ENCODE data around the gene SETX.

SETX gene

GRCh38 chr9:132239999-132240840 is 114.6 kb downstream of the SETX start:
- no peak for DNase-seq (ENCODE audit: low read depth)

GRCh38 chr9:132239518-132239917 is 115.3 kb downstream of the SETX start:
- DNase-seq (ENCODE audit: low read depth): no peak

GRCh38 chr9:132238992-132239391 is 115.8 kb downstream of the SETX start:
- no peak for DNase-seq (ENCODE audit: low read depth)

GRCh38 chr9:132238026-132238972 is 116.5 kb downstream of the SETX start:
- no peak for DNase-seq (ENCODE audit: low read depth)

- no peak for DNase-seq (ENCODE audit: low read depth)
Measured at GRCh38 chr9:132237481-132237880, 117.3 kb downstream of the SETX start.

- no peak for DNase-seq (ENCODE audit: low read depth)
Measured at GRCh38 chr9:132236662-132237311, 118.0 kb downstream of the SETX start.

GRCh38 chr9:132235894-132236661 is 118.7 kb downstream of the SETX start:
- DNase-seq (ENCODE audit: low read depth): peak; percentile 72

- no peak for DNase-seq (ENCODE audit: low read depth)
Measured at GRCh38 chr9:132235125-132235524, 119.7 kb downstream of the SETX start.

- no peak for DNase-seq (ENCODE audit: low read depth)
Measured at GRCh38 chr9:132234535-132234934, 120.3 kb downstream of the SETX start.

GRCh38 chr9:132233138-132233537 is 121.6 kb downstream of the SETX start:
- DNase-seq (ENCODE audit: low read depth): no peak

- no peak for DNase-seq (ENCODE audit: low read depth)
Measured at GRCh38 chr9:132232522-132232921, 122.3 kb downstream of the SETX start.

GRCh38 chr9:132231019-132231701 is 123.6 kb downstream of the SETX start:
- DNase-seq (ENCODE audit: low read depth): no peak

- DNase-seq (ENCODE audit: low read depth): no peak
Measured at GRCh38 chr9:132230605-132231004, 124.2 kb downstream of the SETX start.

- DNase-seq (ENCODE audit: low read depth): no peak
Measured at GRCh38 chr9:132228062-132228461, 126.7 kb downstream of the SETX start.

- no peak for DNase-seq (ENCODE audit: low read depth)
Measured at GRCh38 chr9:132226571-132227430, 128.0 kb downstream of the SETX start.

GRCh38 chr9:132224645-132225044 is 130.1 kb downstream of the SETX start:
- DNase-seq (ENCODE audit: low read depth): no peak

GRCh38 chr9:132221941-132222340 is 132.8 kb downstream of the SETX start:
- DNase-seq (ENCODE audit: low read depth): no peak

GRCh38 chr9:132218208-132218607 is 136.6 kb downstream of the SETX start:
- DNase-seq (ENCODE audit: low read depth): no peak

- DNase-seq (ENCODE audit: low read depth): no peak
Measured at GRCh38 chr9:132216861-132217619, 137.7 kb downstream of the SETX start.
